ENCODE data around the gene ACER2.

- TF ChIP-seq CTCF (IDR thresholded peaks at IDR 0.05; ENCODE audit: low read length): no peak
- TF ChIP-seq EZH2 (IDR thresholded peaks at IDR 0.05; ENCODE audit: borderline replicate concordance, low read length): no peak
These were observed 1.3 kb downstream of the ACER2 start for GRCh38 chr9:19410195-19410503.
